ENCODE results near the gene NT5C1A.

DNA sequence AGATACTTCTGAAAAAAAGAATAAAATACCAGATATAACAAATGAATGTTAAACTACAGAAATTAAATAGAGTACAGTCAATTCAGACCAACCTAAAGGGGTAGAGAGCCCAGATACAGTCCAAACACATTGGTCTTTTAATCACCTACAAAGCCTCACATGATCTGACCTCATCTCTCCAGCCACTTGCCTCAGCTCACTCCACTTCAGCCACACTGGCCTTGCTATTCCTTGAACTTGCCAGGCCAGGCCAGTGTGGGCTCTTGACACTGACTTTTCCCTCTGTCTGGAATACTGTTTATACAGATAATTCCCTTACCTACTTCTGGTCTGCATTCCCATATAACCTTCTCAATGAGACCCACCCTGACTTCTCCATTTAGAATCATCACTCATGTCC, 49.8 kb upstream of the NT5C1A start:
- TF ChIP-seq, protein P1, sequence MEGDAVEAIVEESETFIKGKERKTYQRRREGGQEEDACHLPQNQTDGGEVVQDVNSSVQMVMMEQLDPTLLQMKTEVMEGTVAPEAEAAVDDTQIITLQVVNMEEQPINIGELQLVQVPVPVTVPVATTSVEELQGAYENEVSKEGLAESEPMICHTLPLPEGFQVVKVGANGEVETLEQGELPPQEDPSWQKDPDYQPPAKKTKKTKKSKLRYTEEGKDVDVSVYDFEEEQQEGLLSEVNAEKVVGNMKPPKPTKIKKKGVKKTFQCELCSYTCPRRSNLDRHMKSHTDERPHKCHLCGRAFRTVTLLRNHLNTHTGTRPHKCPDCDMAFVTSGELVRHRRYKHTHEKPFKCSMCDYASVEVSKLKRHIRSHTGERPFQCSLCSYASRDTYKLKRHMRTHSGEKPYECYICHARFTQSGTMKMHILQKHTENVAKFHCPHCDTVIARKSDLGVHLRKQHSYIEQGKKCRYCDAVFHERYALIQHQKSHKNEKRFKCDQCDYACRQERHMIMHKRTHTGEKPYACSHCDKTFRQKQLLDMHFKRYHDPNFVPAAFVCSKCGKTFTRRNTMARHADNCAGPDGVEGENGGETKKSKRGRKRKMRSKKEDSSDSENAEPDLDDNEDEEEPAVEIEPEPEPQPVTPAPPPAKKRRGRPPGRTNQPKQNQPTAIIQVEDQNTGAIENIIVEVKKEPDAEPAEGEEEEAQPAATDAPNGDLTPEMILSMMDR (IDR thresholded peaks at IDR 0.05; ENCODE audit: low read depth, low read length): no peak
- TF ChIP-seq EZH2phosphoT487 (IDR thresholded peaks at IDR 0.05; ENCODE audit: low read depth): no peak
